22Rv1 (cell line): ENCODE data around the gene RNF187.

Experiments used
- CTCF ChIP-seq: fragments of 450-650 bp; IDR thresholded peaks from 2 replicates; pipeline ENCODE4 v1.5.1; 2017; ENCODE audit warnings: mild to moderate bottlenecking
- ZFX ChIP-seq: fragments of 450-650 bp; IDR thresholded peaks from 2 replicates; pipeline ENCODE4 v1.6.1; 2017; ENCODE audit warnings: antibody characterized with exemption, borderline replicate concordance

DNA sequence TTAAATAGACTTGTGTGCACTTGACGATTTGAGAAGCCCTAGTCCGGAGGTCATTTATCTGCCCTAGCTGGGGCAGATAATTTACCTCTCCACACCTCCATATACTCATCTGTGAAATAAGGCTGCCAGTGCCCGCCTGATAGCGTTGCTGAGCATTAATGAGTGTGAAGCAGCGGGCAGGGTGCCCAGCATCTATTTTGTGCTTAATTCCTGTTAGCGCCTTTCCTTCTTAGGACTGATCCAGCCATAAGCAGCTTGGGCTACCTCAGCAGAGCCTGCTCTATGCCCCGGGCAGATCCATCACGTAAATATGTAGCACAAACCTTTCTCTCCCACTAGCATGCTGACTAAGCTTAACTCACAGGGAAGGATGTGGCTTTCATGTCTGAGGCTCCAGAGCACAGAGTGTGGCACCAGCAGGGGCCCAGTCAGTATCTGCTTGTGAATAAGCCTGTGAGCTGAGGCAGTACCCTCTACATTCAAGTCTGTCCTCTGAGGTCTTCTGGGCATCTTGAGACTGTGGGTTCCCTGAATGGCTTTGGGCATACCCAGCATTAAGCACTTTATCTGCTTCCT lies 21.5 kb upstream of the RNF187 start:
- TF ChIP-seq CTCF, result no peak
- TF ChIP-seq ZFX, result no peak
